NCI-H187 treated with DMSO at 0.1 percent for 48 hours (cell line): Measurements from ENCODE around the gene RAD51B.
"Not testable (repeated sequence)": the region's sequence is repeated elsewhere in the genome, so short reads cannot be mapped to it uniquely, and the experiment has no call there.

Experiments used
- DNase-seq: peaks from one replicate; lab custom pipeline; 2025; lab: John Stamatoyannopoulos, UW

RAD51B gene

GRCh38 chr14:68112442-68112841, 292.9 kb downstream of the RAD51B start:
- no peak for DNase-seq

- no peak for DNase-seq
These were observed 293.9 kb downstream of the RAD51B start for GRCh38 chr14:68113343-68113930.

GRCh38 chr14:68115952-68116351, 296.4 kb downstream of the RAD51B start:
- DNase-seq = not testable (repeated sequence)

- no peak for DNase-seq
These were observed 303.1 kb downstream of the RAD51B start for GRCh38 chr14:68122651-68123050.

GRCh38 chr14:68124050-68124449, 304.5 kb downstream of the RAD51B start:
- DNase-seq = no peak

GRCh38 chr14:68124979-68125731, 305.6 kb downstream of the RAD51B start:
- no peak for DNase-seq

GRCh38 chr14:68127166-68127565, 307.6 kb downstream of the RAD51B start:
- no peak for DNase-seq

GRCh38 chr14:68131907-68132306, 312.3 kb downstream of the RAD51B start:
- no peak for DNase-seq

GRCh38 chr14:68132563-68133121, 313.1 kb downstream of the RAD51B start:
- no peak for DNase-seq

GRCh38 chr14:68133856-68134255, 314.3 kb downstream of the RAD51B start:
- DNase-seq = no peak

- no peak for DNase-seq
These were observed 315.4 kb downstream of the RAD51B start for GRCh38 chr14:68135028-68135427.

GRCh38 chr14:68135566-68135965, 316.0 kb downstream of the RAD51B start:
- DNase-seq = no peak

- DNase-seq = peak; percentile 31
These were observed 318.4 kb downstream of the RAD51B start for GRCh38 chr14:68137704-68138619.

GRCh38 chr14:68139431-68140075, 320.0 kb downstream of the RAD51B start:
- no peak for DNase-seq

- DNase-seq = peak; percentile 39
These were observed 320.6 kb downstream of the RAD51B start for GRCh38 chr14:68140076-68140741.

- no peak for DNase-seq
These were observed 321.2 kb downstream of the RAD51B start for GRCh38 chr14:68140806-68141205.

GRCh38 chr14:68141281-68142088, 321.9 kb downstream of the RAD51B start:
- DNase-seq = no peak

- DNase-seq = no peak
These were observed 323.8 kb downstream of the RAD51B start for GRCh38 chr14:68143341-68143841.

- no peak for DNase-seq
These were observed 324.6 kb downstream of the RAD51B start for GRCh38 chr14:68144051-68144681.

GRCh38 chr14:68145036-68145435, 325.5 kb downstream of the RAD51B start:
- DNase-seq = no peak
